NCI-H1436 (cell line): ENCODE measurements around the gene PROB1.
"Not testable (repeated sequence)": the region's sequence is repeated elsewhere in the genome, so short reads cannot be mapped to it uniquely, and the experiment has no call there.

Experiments
- DNase-seq: peaks from one replicate; lab custom pipeline; 2025; lab: John Stamatoyannopoulos, UW

PROB1 gene

DNA sequence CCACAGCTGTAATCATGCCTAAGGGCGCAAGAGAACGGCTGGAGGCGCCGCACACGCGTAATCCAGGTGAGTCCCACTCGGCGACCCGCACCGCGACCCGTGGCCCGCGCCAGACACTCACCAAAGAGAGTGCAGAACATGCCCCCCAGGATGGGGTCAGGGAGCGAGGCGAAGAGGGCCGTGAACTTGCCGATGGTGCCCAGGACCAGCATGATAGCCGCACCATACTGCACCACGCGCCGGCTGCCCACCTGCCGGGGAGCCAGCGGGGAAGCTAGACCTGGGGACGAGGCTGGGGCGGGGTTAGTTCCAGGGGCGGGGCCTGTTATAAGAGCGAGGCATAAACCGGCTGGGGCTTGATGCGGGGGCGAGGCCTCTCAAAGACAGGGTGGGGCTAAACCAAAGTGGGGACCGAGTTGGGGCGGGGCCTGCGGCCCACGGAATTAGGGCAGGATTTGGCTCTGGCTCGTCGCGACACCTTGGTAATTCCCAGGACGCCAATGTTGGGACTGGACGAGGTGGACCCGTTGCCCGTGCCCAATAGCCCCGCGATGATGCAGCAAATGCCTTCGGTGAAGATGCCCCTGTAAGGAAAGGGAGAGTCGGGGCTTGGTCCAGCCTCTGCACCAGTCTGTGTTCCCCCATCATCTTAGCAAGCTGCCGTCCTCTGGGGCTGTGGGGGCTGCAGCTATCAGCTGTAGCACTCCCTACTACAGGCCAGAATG lies 16.6 kb downstream of the PROB1 start:
- no peak for DNase-seq

DNA sequence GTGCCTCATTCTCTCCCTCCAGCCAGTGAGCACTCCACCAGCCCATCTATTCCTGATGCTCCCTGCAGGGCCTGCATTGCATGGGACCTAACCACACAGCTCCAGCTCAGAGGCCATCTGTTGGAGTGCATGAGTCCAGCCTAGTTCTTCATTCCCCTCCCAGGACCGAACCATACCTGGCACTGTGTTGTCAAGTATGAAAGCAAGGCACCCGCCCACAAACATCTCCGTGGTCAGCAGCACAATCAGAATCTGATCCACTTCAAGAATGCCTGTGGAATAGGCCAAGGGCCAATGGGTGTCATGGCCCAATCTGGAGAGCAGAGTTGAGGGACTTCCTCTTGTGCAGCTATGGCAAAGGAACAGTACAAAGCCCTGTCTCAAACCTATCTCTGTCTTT lies 17.7 kb downstream of the PROB1 start:
- DNase-seq: no peak

GRCh38 chr5:139376364-139376763 lies 18.5 kb downstream of the PROB1 start:
- no peak for DNase-seq

DNA sequence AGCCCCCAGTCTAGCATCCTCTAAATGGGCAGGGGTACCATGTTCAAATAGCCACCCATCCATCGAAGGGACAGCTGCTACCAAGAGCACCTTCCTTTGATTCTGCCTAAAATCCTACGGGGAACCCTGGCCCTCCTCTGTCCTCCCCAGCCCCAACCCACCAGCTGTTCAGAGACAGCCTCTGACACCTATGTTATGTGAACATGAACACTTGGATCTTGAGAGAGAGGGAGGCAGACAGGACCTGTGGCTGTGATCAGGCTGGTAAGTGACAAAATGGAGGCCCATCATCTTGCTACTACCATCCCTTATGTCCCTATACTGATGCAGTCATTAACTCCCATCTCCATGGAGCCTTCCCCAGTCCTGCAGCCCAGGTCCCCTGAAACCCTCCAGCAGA lies 20.0 kb downstream of the PROB1 start:
- DNase-seq: no peak

DNA sequence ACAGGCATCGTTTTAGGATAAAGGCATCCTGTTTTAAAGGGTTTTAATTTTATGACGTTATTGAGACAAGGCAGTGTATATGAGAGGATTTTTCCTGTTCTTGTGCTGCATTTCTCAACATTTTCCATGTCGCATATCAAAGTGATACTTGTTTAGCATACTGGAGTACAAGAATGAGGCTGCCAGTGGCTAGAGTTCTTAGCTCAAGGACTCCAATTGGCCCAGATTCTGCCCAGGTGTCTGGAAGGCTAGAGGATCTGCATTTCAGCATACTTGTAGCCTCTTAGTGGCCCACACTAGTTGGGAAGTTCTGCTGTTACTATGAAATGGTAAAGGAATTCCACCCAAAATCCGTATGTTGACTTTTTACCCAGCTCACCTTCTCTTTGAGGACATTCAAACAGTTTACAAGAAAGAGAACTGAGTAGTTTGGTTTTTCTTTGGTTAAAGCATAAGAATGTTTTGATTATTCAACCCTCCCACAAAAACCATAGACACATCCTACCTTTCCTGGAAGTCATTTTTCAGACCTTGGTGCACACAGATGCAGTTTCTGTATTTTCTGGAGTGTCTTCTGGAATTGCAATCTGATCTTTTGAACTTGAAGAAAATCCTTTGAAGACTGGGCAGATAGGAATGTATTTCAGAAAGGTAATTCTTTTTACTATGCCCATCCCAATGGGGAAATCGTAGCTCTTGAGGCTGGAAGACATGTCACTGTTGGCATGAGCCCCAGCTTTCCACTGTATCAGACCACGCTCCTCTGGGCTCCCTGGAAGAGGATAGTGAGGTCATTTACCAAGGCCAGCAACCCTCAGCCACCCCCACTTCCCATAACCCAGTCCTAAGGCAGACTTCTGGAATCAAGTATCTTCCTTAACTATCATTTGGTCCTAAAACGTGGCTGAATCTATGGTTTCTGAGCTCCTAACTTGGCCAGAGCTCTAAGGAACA lies 23.1 kb downstream of the PROB1 start:
- DNase-seq: no peak

GRCh38 chr5:139369181-139369580 lies 25.7 kb downstream of the PROB1 start:
- no peak for DNase-seq

DNA sequence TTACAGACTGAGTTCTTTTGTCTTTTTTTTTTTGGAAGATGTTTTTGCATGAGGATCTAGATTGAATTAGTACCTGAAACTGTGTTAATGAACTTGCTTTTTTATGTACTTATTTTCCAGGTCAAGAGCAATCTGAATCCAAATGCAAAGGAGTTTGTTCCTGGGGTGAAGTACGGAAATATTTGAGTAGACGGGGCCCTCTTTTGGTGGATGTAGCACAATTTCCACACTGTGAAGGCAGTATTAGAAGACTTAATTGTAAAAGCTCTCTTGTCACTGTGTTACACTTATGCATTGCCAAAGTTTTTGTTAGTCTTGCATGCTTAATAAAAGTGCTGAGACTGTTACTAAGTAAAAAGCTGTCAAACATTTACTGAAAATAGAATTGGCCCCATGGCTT lies 26.3 kb downstream of the PROB1 start:
- DNase-seq: no peak

DNA sequence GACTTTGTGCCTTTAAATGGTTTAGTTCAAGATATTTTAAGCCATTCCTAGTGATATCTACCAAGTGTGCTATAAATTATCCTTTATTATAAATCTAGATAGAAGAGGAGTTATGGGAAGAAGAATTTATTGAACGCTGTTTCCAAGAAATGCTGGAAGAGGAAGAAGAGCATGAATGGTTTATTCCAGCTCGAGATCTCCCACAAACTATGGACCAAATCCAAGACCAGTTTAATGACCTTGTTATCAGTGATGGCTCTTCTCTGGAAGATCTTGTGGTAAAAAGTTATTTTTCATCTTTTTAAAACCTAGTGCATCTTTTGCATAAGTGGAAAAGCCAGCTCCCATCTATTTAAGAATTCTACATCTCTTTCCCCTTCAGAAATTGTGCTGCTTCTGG lies 30.4 kb downstream of the PROB1 start:
- DNase-seq: no peak

- DNase-seq: no peak
Observed at GRCh38 chr5:139363937-139364336, 31.0 kb downstream of the PROB1 start.

DNA sequence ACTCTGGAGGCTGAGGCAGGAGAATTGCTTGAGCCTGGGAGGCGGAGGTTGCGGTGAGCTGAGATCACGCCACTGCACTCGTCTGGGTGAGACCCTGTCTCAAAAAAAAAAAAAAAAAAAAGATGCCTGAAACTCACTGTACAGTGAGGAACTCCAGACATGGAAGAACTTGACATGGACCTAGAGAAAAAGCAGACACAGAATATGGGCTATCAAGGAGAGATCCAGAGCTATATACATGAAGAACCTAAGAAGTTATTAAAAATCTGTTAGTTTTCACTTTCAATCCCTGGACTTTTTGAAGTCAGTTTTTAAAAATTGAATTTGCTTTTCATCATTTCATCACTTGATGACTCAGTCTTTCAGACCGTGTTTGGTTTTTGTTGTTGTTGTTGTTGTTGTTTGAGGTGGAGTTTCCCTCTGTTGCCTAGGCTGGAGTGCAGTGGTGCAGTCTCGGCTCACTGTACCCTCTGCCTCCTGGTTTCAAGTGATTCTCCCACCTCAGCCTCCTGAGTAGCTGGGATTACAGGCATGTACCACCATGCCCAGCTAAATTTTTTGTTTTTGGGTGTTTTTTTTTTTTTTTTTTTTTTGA lies 33.0 kb downstream of the PROB1 start:
- DNase-seq: no peak

DNA sequence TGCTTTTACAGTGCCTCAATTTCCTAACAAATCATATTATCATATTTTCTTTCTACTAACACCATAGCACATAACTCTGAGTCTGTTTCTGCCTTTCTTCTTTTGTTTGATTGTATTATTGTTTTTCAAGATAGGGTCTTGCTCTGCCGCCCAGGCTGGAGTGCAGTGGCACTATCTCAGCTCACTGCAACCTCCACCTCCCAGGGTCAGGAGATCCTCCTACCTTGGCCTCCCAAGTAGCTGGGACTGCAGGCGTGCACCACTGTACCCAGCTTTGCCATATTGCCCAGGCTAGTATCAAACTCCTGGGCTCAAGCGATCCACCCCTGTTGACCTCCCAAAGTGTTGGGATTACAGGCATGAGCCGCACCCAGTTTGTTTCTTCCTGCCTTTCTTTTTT lies 34.5 kb downstream of the PROB1 start:
- DNase-seq: no peak

DNA sequence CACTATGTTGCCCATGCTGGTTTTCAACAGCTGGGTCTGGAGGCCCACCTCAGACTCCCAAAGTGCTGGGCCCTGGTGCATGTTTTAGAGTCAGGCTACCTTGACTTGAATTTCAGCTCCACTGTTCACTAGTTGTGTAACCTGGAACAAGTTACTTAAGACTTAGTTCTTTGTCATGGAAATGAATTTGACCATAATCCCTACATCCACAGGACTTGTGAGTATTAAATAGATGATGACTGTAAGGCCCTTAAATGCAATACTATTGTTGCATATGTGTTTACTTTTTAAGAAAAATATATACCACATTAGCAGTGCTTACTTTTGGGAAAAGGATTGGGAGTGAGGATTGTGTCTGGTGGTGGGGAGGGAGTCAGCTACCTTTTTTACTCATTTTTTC lies 36.8 kb downstream of the PROB1 start:
- DNase-seq: no peak

- not testable (repeated sequence) for DNase-seq
Observed at GRCh38 chr5:139355900-139356299, 39.0 kb downstream of the PROB1 start.

DNA sequence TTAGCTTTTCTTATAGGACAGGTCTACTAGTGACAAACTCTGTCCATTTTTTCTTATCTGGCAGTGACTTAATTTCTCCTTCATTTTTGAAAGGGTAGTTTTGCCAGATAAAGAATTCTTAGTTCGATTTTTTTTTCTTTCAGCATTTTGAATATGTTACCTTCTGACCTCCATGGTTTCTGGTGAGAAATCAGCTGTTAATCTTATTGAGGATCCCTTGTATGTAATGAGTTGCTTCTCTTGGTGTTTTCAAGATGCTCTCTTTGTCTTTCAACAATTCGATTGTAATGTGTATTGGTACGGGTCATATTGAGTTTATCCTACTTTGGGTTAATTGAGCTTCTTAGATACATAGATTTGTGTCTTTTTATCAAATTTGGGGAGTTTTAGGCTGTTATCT lies 40.7 kb downstream of the PROB1 start:
- DNase-seq: no peak

DNA sequence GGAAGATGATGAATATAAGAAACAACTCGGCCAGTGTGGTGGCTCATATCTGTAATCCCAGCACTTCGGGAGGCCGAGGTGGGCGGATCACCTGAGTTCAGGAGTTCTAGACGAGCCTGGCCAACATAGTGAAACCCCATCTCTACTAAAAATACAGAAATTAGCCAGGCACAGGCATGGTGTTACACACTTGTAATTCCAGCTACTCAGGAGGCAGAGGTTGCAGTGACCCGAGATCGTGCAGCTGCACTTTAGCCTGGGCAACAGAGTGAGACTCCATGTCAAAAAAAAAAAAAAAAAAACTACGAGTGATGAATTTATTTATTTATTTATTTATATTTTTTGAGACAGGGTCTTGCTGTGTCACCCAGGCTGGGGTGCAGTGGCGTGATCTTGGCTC lies 47.0 kb downstream of the PROB1 start:
- not testable (repeated sequence) for DNase-seq

- not testable (repeated sequence) for DNase-seq
Observed at GRCh38 chr5:139345442-139345841, 49.5 kb downstream of the PROB1 start.

- no peak for DNase-seq
Observed at GRCh38 chr5:139344177-139344576, 50.7 kb downstream of the PROB1 start.

GRCh38 chr5:139343476-139343875 lies 51.4 kb downstream of the PROB1 start:
- no peak for DNase-seq

GRCh38 chr5:139342423-139342723 lies 52.5 kb downstream of the PROB1 start:
- DNase-seq: no peak

DNA sequence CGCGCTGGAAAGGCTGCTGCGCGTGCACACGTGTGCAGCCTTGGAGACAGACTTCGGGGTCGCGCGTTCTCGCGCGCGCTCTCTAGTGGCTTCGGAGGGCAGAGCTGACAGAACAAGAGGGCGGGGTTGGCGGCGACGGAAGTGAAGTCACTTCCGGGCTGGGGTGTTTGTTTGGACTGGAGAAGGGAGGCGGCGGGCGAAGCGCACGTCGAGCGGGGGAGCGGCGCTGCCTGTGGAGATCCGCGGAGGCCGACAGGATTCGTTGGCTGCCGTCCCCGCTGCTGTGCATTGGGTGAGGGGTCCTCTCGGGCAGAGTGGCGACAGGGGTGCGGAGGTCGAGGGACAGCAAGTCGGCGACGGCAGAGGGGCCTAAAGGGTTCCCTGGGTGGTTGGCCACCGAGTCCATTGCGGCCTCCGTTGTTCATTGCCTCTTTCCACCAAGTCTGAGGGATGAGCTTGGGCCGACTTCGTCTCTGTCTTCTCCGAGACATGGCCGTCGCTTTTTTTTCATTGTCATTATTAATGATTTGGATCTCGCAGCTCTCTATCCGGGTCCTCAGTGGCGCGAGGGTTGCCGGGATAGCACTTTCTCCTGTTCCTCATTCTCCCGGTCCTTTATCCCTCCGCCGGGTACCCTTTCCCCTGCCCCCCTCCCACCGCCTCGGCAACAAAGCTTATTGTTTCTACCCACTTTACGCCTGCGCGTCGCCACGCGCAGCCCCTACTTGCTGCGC lies 53.0 kb downstream of the PROB1 start, which contains the start of gene PAIP2:
Gene PAIP2 (plus strand): TSS at position 166 of the 734 bp plus-strand sequence. CDS start 21,931 bp downstream, outside the sequence.
- DNase-seq: peak; percentile 96

- no peak for DNase-seq
Observed at GRCh38 chr5:139341187-139341688, 53.7 kb downstream of the PROB1 start.
